Upper lobe of left lung (tissue), 6 donors: ENCODE results near the gene APBA1. TPM values are rescaled to one million over a fixed set of nuclear protein-coding genes. Genes with fewer than 3 reads are reported as not detected.

Source experiments
- ATAC-seq, 2 donors: fragments of 200-7000 bp; cut with Tn5 transposase; one replicate each; pipeline ENCODE4 v1.9.1; 2022; ENCODE audit warnings: mild to moderate bottlenecking in 2 of 2, moderate library complexity in 2 of 2; ENCODE audit not compliant: low FRiP score in 2 of 2
- DNase-seq, 2 donors: peaks; one replicate each; pipeline ENCODE4 v3.0.0-alpha.2; 2019 to 2020
- H3K27ac ChIP-seq, 4 donors: fragments of 200-600 bp; sonication (generic); one replicate each; pipeline ENCODE4 v1.5.1; 2016 to 2019
- H3K27me3 ChIP-seq, 4 donors: fragments of 200-600 bp; sonication (generic); one replicate each; pipeline ENCODE4 v1.5.1; 2017 to 2019
- H3K36me3 ChIP-seq, 4 donors: fragments of 200-600 bp; sonication (generic); one replicate each; pipeline ENCODE4 v1.5.1; 2016 to 2019
- H3K4me1 ChIP-seq, 4 donors: fragments of 200-600 bp; sonication (generic); one replicate each; pipeline ENCODE4 v1.5.1; 2018 to 2019
- H3K4me3 ChIP-seq, 4 donors: fragments of 200-600 bp; sonication (generic); one replicate each; pipeline ENCODE4 v1.5.1; 2017 to 2019; ENCODE audit warnings: mild to moderate bottlenecking in 2 of 4, moderate library complexity in 1 of 4
- H3K9me3 ChIP-seq, 4 donors: fragments of 200-600 bp; sonication (generic); one replicate each; pipeline ENCODE4 v1.5.1; 2018 to 2019
- CTCF ChIP-seq, 6 experiments: fragments of 450-650 bp in 4 of 6; fragments of 200-600 bp in 2 of 6; sonication (generic) in 2 of 6; IDR thresholded peaks; one replicate each; pipeline ENCODE4 v1.5.1; 2016 to 2019; ENCODE audit warnings: antibody characterized with exemption in 6 of 6
- EP300 ChIP-seq, 4 donors: sonication (generic); formaldehyde crosslinking; IDR thresholded peaks; one replicate each; pipeline ENCODE4 v1.5.1; 2017; ENCODE audit warnings: antibody characterized with exemption in 4 of 4, control low read depth in 2 of 4
- POLR2A ChIP-seq, 4 donors: fragments of 450-650 bp; IDR thresholded peaks; one replicate each; pipeline ENCODE4 v1.5.1; 2016 to 2017; ENCODE audit warnings: antibody characterized with exemption in 4 of 4, mild to moderate bottlenecking in 2 of 4
- POLR2AphosphoS5 ChIP-seq, 2 donors: sonication (generic); formaldehyde crosslinking; IDR thresholded peaks; one replicate each; pipeline ENCODE4 v1.5.1; 2017; ENCODE audit warnings: antibody characterized with exemption in 2 of 2
- WGBS, 2 donors: methylation state at CpG; one replicate each; pipeline ENCODE4 v1.1.5; 2017 to 2018; 5-methylcytosine and 5-hydroxymethylcytosine counted together
- total RNA-seq, 6 donors: library from RNA; depleted of rRNA in 4 of 6; stranded (reverse); fragments of >200 nt in 4 of 6; gene quantifications; one replicate each; pipeline versions ENCODE4 v1.1.0 to v1.2.1, GENCODE V29; 2016 to 2021
- donor health status: DM: no; HTN: no; CAD: no; lungs with moderate emphysema.
- donor health status: DM: no; HTN: yes; CAD: no; lungs with severe emphysema.

APBA1 gene
- total RNA-seq, 6 donors from 2014 or later, result 2.1 to 5.4 (median 4.0) TPM

DNA sequence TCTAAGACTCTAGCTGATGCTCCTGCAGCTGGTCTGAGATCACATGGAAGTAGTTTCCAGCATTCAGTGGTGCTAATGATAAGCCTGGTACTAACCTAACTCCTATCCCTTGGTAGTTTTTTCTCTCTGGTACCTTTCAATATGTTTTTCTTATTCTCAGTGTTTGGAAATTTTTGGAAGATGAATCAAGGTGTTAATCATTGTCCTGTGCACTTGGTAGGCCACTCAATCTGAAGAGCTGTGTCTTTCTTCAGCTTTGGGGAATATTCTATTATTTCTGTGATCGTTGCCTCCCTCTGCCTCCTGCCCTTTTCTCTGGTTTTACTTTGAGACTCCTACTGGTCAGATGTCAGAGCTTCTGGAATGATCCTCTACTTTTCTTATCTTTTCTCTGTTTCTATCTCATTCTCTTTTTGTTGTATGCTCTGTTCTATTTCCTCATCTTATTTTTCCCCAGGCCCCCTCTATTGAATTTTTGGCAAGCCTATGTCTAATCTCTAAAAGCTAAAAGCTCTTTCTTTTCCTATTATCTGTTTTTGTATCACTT, 136.8 kb downstream of the APBA1 start:
- Histone ChIP-seq H3K4me1 (no peaks in the 10 kb centered on the region), H3K27me3 (no peaks in the 10 kb centered on the region), H3K27ac (no peak overlapping the region), H3K36me3 (no peaks in the 10 kb centered on the region), H3K4me3 (no peak overlapping the region), H3K9me3 (no peaks in the 10 kb centered on the region)
- DNase-seq (no peak), ATAC-seq (no peak)
- TF ChIP-seq POLR2AphosphoS5 (IDR thresholded peaks at IDR 0.05), result no peak
- no peak for TF ChIP-seq EP300 (IDR thresholded peaks at IDR 0.05)
- TF ChIP-seq POLR2A (IDR thresholded peaks at IDR 0.05), result no peak
- TF ChIP-seq CTCF (IDR thresholded peaks at IDR 0.05), result no peak
- 63 to 80% methylated on average over 1 of the region's 1 CpG for WGBS, 2 donors

- ATAC-seq (no peak), DNase-seq (no peak)
- no peaks in the 10 kb centered on the region for H3K4me1 ChIP-seq
- WGBS, 2 donors, result 82 to 93% methylated on average over 4 of the region's 4 CpGs
- no peaks in the 10 kb centered on the region for H3K36me3 ChIP-seq
- H3K27me3 ChIP-seq, result no peaks in the 10 kb centered on the region
- H3K27ac ChIP-seq, result no peak overlapping the region
- TF ChIP-seq EP300 (IDR thresholded peaks at IDR 0.05), result no peak
- TF ChIP-seq POLR2A (IDR thresholded peaks at IDR 0.05), result no peak
- TF ChIP-seq POLR2AphosphoS5 (IDR thresholded peaks at IDR 0.05), result no peak
- no peak overlapping the region for H3K4me3 ChIP-seq
- H3K9me3 ChIP-seq, result no peaks in the 10 kb centered on the region
Measured at GRCh38 chr9:69532396-69532795, 139.8 kb downstream of the APBA1 start.

DNA sequence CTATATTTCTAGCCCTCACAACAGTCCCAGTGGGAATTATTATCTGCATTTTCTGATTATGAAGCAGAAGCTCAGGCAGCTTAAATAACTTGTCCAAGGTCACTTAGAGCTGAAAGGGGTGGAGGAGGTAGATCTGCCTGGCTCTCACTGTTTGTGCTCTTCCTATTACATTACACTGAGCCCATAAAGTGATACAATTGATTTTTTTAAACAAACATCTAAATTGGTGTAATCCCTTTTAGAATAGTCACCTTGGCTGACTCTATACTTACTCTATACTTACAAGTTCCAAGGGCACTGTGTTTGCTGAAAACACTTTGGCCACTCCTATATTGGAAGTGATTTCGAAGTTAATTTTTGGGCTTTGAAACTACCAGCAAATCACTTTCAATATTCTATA, 144.7 kb downstream of the APBA1 start:
- no peaks in the 10 kb centered on the region for H3K4me1 ChIP-seq
- DNase-seq, result no peak
- no peak overlapping the region for H3K27ac ChIP-seq
- H3K27me3 ChIP-seq, result no peaks in the 10 kb centered on the region
- ATAC-seq, result no peak
- no peak overlapping the region for H3K4me3 ChIP-seq
- H3K36me3 ChIP-seq, result no peaks in the 10 kb centered on the region
- no peaks in the 10 kb centered on the region for H3K9me3 ChIP-seq
- TF ChIP-seq CTCF (IDR thresholded peaks at IDR 0.05) (no peak), EP300 (IDR thresholded peaks at IDR 0.05) (no peak), POLR2AphosphoS5 (IDR thresholded peaks at IDR 0.05) (no peak), POLR2A (IDR thresholded peaks at IDR 0.05) (no peak)
- 90 to 97% methylated on average over 1 of the region's 1 CpG for WGBS, 2 donors

DNA sequence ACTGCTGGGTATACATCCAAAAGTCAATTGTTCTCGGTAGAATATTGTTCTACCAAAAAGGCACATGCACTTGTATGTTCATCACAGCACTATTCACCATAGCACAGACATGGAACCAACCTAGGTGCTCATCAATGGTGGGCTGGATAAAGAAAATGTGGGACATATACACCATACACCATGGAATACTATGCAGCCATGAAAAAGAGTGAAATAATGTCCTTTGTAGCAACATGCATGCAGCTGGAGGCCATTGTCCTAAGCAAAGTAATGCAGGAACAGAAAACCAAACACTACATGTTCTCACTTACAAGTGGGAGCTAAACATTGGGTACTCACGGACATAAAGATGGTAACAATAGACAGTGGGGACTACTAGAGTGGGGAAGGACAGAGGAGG, 145.5 kb downstream of the APBA1 start:
- H3K27me3 ChIP-seq, result no peaks in the 10 kb centered on the region
- no peak for ATAC-seq
- H3K27ac ChIP-seq, result no peak overlapping the region
- H3K9me3 ChIP-seq, result no peaks in the 10 kb centered on the region
- 86 to 98% methylated on average over 2 of the region's 2 CpGs for WGBS, 2 donors
- H3K36me3 ChIP-seq, result no peaks in the 10 kb centered on the region
- DNase-seq, result no peak
- TF ChIP-seq EP300 (IDR thresholded peaks at IDR 0.05) (no peak), POLR2AphosphoS5 (IDR thresholded peaks at IDR 0.05) (no peak), CTCF (IDR thresholded peaks at IDR 0.05) (no peak), POLR2A (IDR thresholded peaks at IDR 0.05) (no peak)
- H3K4me1 ChIP-seq, result no peaks in the 10 kb centered on the region
- no peak overlapping the region for H3K4me3 ChIP-seq

DNA sequence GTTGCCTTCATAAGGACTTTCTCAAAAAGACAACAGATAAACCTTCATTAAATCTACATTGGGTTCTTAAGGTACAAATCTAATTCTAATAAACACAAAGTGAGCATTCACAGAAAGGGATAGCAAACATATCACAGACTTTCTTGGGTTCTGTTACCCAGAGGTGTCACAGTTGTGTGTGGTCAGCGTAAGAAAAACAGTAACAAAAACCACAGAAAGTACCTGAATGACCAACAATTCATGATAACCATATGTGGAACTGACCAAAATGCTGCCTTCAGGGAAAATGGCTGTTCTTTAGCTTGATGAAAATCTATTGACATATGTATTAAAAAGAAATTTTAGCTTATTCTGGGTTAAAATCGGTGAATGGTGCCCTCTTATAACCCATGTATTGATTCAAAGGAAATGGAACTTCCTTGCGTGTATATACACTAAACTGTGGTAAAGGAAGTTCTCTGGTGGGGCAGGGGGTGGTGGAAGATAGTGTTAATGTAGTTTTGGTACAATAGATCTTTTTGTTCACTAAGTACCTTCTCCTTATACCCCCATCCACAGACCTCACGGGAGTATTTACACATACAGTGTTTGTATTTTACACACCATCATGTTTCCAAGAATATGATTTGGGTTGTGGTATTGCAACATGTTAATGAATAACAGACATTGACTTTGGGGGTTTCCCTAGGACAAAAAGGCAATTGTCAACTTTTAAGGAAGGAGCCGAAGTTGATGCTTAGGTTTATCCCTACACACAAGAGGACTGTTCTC, 152.5 kb downstream of the APBA1 start:
- H3K27me3 ChIP-seq, result no peaks in the 10 kb centered on the region
- WGBS, 2 donors, result 51 to 62% methylated on average over 5 of the region's 5 CpGs
- ATAC-seq (no peak), DNase-seq (no peak)
- H3K27ac ChIP-seq, result no peak overlapping the region
- no peaks in the 10 kb centered on the region for H3K9me3 ChIP-seq
- H3K36me3 ChIP-seq, result peaks cover 0 to 7% (median 2%) of the 10 kb centered on the region in 4 donors
- TF ChIP-seq POLR2A (IDR thresholded peaks at IDR 0.05) (no peak), CTCF (IDR thresholded peaks at IDR 0.05) (no peak), EP300 (IDR thresholded peaks at IDR 0.05) (no peak), POLR2AphosphoS5 (IDR thresholded peaks at IDR 0.05) (no peak)
- no peaks in the 10 kb centered on the region for H3K4me1 ChIP-seq
- H3K4me3 ChIP-seq, result no peak overlapping the region
